Measurements from ENCODE around the gene NCAPH2. TPM values are rescaled to one million over a fixed set of nuclear protein-coding genes. Genes with fewer than 3 reads are reported as not detected.
A peak's percentile ranks its signal among the peaks of the same experiment; 100 is the strongest.

The NCAPH2 gene
- total and polyA plus RNA-seq, 2 of the 13 experiments (the other 11 are each of a cell fraction or from before 2014, with no cell fraction given), result 28.1 to 64.4 TPM

GRCh38 chr22:50531546-50531961 lies 23.5 kb downstream of the NCAPH2 start (continued):
- no peak for TF ChIP-seq MED1 (CRISPR knock-in tag; IDR thresholded peaks at IDR 0.05)
- TF ChIP-seq ZNF234 (CRISPR knock-in tag; conservative IDR thresholded peaks at IDR 0.05), result 0 out of 2 replicates have a peak, but pooled peaks have one; percentile 17
- no peak for TF ChIP-seq SOX13 (IDR thresholded peaks at IDR 0.05)
- TF ChIP-seq SOX13 (CRISPR knock-in tag; conservative IDR thresholded peaks at IDR 0.05 in 1 of 2, IDR thresholded peaks at IDR 0.05 in 1 of 2), result no peak
- peak; percentile 70 for TF ChIP-seq HNRNPK (IDR thresholded peaks at IDR 0.05; ENCODE audit: low read depth, low read length, poor library complexity, severe bottlenecking)
- no peak for TF ChIP-seq GATAD2A (CRISPR knock-in tag; IDR thresholded peaks at IDR 0.05)
- TF ChIP-seq NCOA2 (CRISPR knock-in tag; IDR thresholded peaks at IDR 0.05), result no peak
- TF ChIP-seq PPARG (CRISPR knock-in tag; conservative IDR thresholded peaks at IDR 0.05), result no peak
- TF ChIP-seq SSRP1 (CRISPR knock-in tag; IDR thresholded peaks at IDR 0.05), result no peak
- TF ChIP-seq ZNF850 (CRISPR knock-in tag; conservative IDR thresholded peaks at IDR 0.05), result no peak
- no peak; the same call in 1 of the 2 replicates for TF ChIP-seq ZNF709 (CRISPR knock-in tag; IDR thresholded peaks at IDR 0.05)
- no peak for TF ChIP-seq ATRX (CRISPR knock-in tag; IDR thresholded peaks at IDR 0.05; ENCODE audit: borderline replicate concordance)
- TF ChIP-seq NRL (CRISPR knock-in tag; IDR thresholded peaks at IDR 0.05; ENCODE audit: borderline replicate concordance), result no peak
- TF ChIP-seq, protein P1, sequence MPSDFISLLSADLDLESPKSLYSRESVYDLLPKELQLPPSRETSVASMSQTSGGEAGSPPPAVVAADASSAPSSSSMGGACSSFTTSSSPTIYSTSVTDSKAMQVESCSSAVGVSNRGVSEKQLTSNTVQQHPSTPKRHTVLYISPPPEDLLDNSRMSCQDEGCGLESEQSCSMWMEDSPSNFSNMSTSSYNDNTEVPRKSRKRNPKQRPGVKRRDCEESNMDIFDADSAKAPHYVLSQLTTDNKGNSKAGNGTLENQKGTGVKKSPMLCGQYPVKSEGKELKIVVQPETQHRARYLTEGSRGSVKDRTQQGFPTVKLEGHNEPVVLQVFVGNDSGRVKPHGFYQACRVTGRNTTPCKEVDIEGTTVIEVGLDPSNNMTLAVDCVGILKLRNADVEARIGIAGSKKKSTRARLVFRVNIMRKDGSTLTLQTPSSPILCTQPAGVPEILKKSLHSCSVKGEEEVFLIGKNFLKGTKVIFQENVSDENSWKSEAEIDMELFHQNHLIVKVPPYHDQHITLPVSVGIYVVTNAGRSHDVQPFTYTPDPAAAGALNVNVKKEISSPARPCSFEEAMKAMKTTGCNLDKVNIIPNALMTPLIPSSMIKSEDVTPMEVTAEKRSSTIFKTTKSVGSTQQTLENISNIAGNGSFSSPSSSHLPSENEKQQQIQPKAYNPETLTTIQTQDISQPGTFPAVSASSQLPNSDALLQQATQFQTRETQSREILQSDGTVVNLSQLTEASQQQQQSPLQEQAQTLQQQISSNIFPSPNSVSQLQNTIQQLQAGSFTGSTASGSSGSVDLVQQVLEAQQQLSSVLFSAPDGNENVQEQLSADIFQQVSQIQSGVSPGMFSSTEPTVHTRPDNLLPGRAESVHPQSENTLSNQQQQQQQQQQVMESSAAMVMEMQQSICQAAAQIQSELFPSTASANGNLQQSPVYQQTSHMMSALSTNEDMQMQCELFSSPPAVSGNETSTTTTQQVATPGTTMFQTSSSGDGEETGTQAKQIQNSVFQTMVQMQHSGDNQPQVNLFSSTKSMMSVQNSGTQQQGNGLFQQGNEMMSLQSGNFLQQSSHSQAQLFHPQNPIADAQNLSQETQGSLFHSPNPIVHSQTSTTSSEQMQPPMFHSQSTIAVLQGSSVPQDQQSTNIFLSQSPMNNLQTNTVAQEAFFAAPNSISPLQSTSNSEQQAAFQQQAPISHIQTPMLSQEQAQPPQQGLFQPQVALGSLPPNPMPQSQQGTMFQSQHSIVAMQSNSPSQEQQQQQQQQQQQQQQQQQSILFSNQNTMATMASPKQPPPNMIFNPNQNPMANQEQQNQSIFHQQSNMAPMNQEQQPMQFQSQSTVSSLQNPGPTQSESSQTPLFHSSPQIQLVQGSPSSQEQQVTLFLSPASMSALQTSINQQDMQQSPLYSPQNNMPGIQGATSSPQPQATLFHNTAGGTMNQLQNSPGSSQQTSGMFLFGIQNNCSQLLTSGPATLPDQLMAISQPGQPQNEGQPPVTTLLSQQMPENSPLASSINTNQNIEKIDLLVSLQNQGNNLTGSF (CRISPR knock-in tag; IDR thresholded peaks at IDR 0.05), result no peak
- no peak for TF ChIP-seq ZHX2 (IDR thresholded peaks at IDR 0.05; ENCODE audit: low read depth)
- no peak for TF ChIP-seq ZHX2 (CRISPR knock-in tag; IDR thresholded peaks at IDR 0.05; ENCODE audit: borderline replicate concordance)
- no peak; the same call in 1 of the 2 replicates for TF ChIP-seq SIN3A (IDR thresholded peaks at IDR 0.05; ENCODE audit: borderline replicate concordance, low read depth, low read length)
- TF ChIP-seq HOXA7 (CRISPR knock-in tag; IDR thresholded peaks at IDR 0.05), result no peak
- no peak for TF ChIP-seq SMYD3 (CRISPR knock-in tag; IDR thresholded peaks at IDR 0.05)
- TF ChIP-seq HOXD1 (CRISPR knock-in tag; IDR thresholded peaks at IDR 0.05), result no peak
- no peak for TF ChIP-seq ZFP37 (CRISPR knock-in tag; IDR thresholded peaks at IDR 0.05; ENCODE audit: borderline replicate concordance)
- TF ChIP-seq ZSCAN29 (CRISPR knock-in tag; conservative IDR thresholded peaks at IDR 0.05), result no peak
- TF ChIP-seq ZNF282 (IDR thresholded peaks at IDR 0.05; ENCODE audit: partially characterized antibody), result no peak

All from HepG2 (cell line).